Measurements from ENCODE around the gene MRAP.

DNA sequence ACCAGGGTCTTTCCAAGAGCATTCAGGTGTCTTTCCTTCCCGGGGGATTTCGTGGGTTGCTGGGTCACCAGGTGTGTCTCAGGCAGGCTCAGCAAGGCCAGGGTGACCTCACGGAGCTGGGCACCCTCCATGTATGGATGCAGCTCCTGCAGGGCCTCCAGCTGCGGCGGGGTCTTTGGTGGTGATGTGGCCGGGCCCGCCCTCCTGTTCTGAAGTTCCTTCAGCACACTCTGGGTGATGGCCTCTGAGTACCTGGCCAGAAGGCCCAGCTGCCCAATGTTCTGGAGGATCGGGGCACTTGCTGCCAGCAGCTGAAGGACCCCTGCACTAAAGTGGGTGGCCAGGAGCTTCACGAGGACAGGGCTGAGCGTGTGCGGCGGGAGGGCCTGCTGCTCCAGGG, 48.7 kb downstream of the MRAP start:
- TF ChIP-seq CTCF (IDR thresholded peaks at IDR 0.05) = no peak
- TF ChIP-seq POLR2A (IDR thresholded peaks at IDR 0.05) = no peak
- TF ChIP-seq EP300 (IDR thresholded peaks at IDR 0.05) = no peak
